HEK293 (cell line): ENCODE results near the gene CDR2L.

Experiments used
- CTCF ChIP-seq: fragments of 450-650 bp; formaldehyde crosslinking; IDR thresholded peaks from 2 replicates; pipeline ENCODE4 v1.5.1; 2016; ENCODE audit warnings: missing biosample characterization, missing genetic modification characterization
- INSM2 ChIP-seq: fragments of 450-650 bp; formaldehyde crosslinking; IDR thresholded peaks from 2 replicates; pipeline ENCODE4 v1.5.1; 2016; ENCODE audit warnings: missing biosample characterization, missing genetic modification characterization
- KLF8 ChIP-seq: fragments of 450-650 bp; formaldehyde crosslinking; IDR thresholded peaks from 2 replicates; pipeline ENCODE4 v1.5.1; 2016; ENCODE audit warnings: missing biosample characterization, missing genetic modification characterization
- ZBTB8A ChIP-seq: fragments of 450-650 bp; formaldehyde crosslinking; IDR thresholded peaks from 2 replicates; pipeline ENCODE4 v1.5.1; 2016; ENCODE audit warnings: missing biosample characterization, missing genetic modification characterization
- ZNF133 ChIP-seq: fragments of 450-650 bp; formaldehyde crosslinking; IDR thresholded peaks from 2 replicates; pipeline ENCODE4 v1.5.1; 2016; ENCODE audit warnings: missing biosample characterization, missing genetic modification characterization
- ZNF157 ChIP-seq: fragments of 450-650 bp; formaldehyde crosslinking; IDR thresholded peaks from 2 replicates; pipeline ENCODE4 v1.5.1; 2016; ENCODE audit warnings: missing biosample characterization, missing genetic modification characterization
- ZNF24 ChIP-seq: fragments of 450-650 bp; formaldehyde crosslinking; IDR thresholded peaks from 2 replicates; pipeline ENCODE4 v1.5.1; 2016; ENCODE audit warnings: missing biosample characterization, missing genetic modification characterization
- ZNF274 ChIP-seq, 2 experiments: fragments of 200-500 bp in 1 of 2; fragments of 450-650 bp in 1 of 2; sonication (Bioruptor generic) in 1 of 2; formaldehyde crosslinking in 1 of 2; IDR thresholded peaks; 2 replicates each; pipeline versions ENCODE4 v1.5.1 to v1.6.1; 2014 to 2016; ENCODE audit warnings: borderline replicate concordance in 1 of 2, inconsistent platforms in 1 of 2, low read length in 1 of 2, missing biosample characterization in 1 of 2, missing genetic modification characterization in 1 of 2
- ZNF335 ChIP-seq: fragments of 450-650 bp; formaldehyde crosslinking; conservative IDR thresholded peaks from 2 replicates; pipeline ENCODE4 v1.5.1; 2016; ENCODE audit warnings: missing biosample characterization, missing genetic modification characterization
- ZNF501 ChIP-seq: fragments of 450-650 bp; formaldehyde crosslinking; IDR thresholded peaks from 2 replicates; pipeline ENCODE4 v1.5.1; 2016; ENCODE audit warnings: missing biosample characterization, missing genetic modification characterization

- no peak for TF ChIP-seq CTCF (tag by site-specific recombination)
- TF ChIP-seq ZNF133 = no peak
- TF ChIP-seq KLF8 = no peak
- no peak for TF ChIP-seq ZBTB8A
- no peak for TF ChIP-seq ZNF335 (tag by site-specific recombination)
- no peak for TF ChIP-seq ZNF24
- no peak for TF ChIP-seq ZNF501 (tag by site-specific recombination)
- no peak for TF ChIP-seq ZNF274 (IDR thresholded peaks at IDR 0.05; ENCODE audit: low read length)
- TF ChIP-seq ZNF274 (tag by site-specific recombination; IDR thresholded peaks at IDR 0.05; ENCODE audit: borderline replicate concordance) = no peak
- TF ChIP-seq ZNF157 (tag by site-specific recombination) = no peak
- TF ChIP-seq INSM2 (tag by site-specific recombination) = no peak
These were observed 51.8 kb downstream of the CDR2L start for GRCh38 chr17:75039238-75039637.
